ENCODE data around the gene AKAP12. TPM values are rescaled to one million over a fixed set of nuclear protein-coding genes. Genes with fewer than 3 reads are reported as not detected.
"Not testable (repeated sequence)": the region's sequence is repeated elsewhere in the genome, so short reads cannot be mapped to it uniquely, and the experiment has no call there.

The AKAP12 gene
- total RNA-seq, 3 donors from 2014 or later (not counting 1 experiment from before 2014, with no cell fraction given), result 0.07 to 17.6 (median 0.75) TPM

GRCh38 chr6:151351731-151352130 is 112.0 kb downstream of the AKAP12 start:
- Mint-ChIP-seq H3K27ac (no peak overlapping the region), H3K27me3 (ENCODE audit: low read depth in 2 of 2) (no peaks in the 10 kb centered on the region), H3K4me3 (no peak overlapping the region), H3K4me1 (no peaks in the 10 kb centered on the region), H3K36me3 (no peaks in the 10 kb centered on the region), H3K9me3 (no peaks in the 10 kb centered on the region)
- Histone ChIP-seq H3K27me3 (ENCODE audit: control insufficient read depth, insufficient read depth, low read length) (no peaks in the 10 kb centered on the region), H3K4me1 (ENCODE audit: control insufficient read depth, insufficient read depth, low read length) (no peaks in the 10 kb centered on the region), H3K4me3 (ENCODE audit: low read length) (no peak overlapping the region), H3K9me3 (ENCODE audit: control insufficient read depth, insufficient read depth, low read length) (no peaks in the 10 kb centered on the region), H3K36me3 (ENCODE audit: control insufficient read depth, insufficient read depth, low read length) (peaks cover 1% of the 10 kb centered on the region), H3K27ac (ENCODE audit: low read length) (no peak overlapping the region)
- intact Hi-C loops (cut with micrococcal nuclease), result no loop called here
- 95% methylated on average over 7 of the region's 7 CpGs for WGBS (ENCODE audit: insufficient coverage)
- no peak for TF ChIP-seq CTCF (IDR thresholded peaks at IDR 0.05)
- DNase-seq, result no peak
- ATAC-seq, result no peak

GRCh38 chr6:151352410-151353396 is 112.9 kb downstream of the AKAP12 start:
- DNase-seq, result peak in 1 of 2 donors; percentile 40
- Histone ChIP-seq H3K27me3 (ENCODE audit: control insufficient read depth, insufficient read depth, low read length) (no peaks in the 10 kb centered on the region), H3K4me3 (ENCODE audit: low read length) (no peak overlapping the region), H3K4me1 (ENCODE audit: control insufficient read depth, insufficient read depth, low read length) (no peaks in the 10 kb centered on the region), H3K9me3 (ENCODE audit: control insufficient read depth, insufficient read depth, low read length) (no peaks in the 10 kb centered on the region), H3K36me3 (ENCODE audit: control insufficient read depth, insufficient read depth, low read length) (peaks cover 2% of the 10 kb centered on the region), H3K27ac (ENCODE audit: low read length) (no peak overlapping the region)
- Mint-ChIP-seq H3K36me3 (no peaks in the 10 kb centered on the region), H3K9me3 (no peaks in the 10 kb centered on the region), H3K27ac (no peak overlapping the region), H3K4me1 (no peaks in the 10 kb centered on the region), H3K4me3 (no peak overlapping the region), H3K27me3 (ENCODE audit: low read depth in 2 of 2) (no peaks in the 10 kb centered on the region)
- 85% methylated on average over 19 of the region's 19 CpGs for WGBS (ENCODE audit: insufficient coverage)
- no peak for TF ChIP-seq CTCF (IDR thresholded peaks at IDR 0.05)
- ATAC-seq, result no peak
- intact Hi-C loops (cut with micrococcal nuclease), result no loop called here

GRCh38 chr6:151353795-151354194 is 114.0 kb downstream of the AKAP12 start:
- H3K4me3 ChIP-seq (ENCODE audit: low read length), result no peak overlapping the region
- intact Hi-C loops (cut with micrococcal nuclease), result no loop called here
- H3K27me3 ChIP-seq (ENCODE audit: control insufficient read depth, insufficient read depth, low read length), result no peaks in the 10 kb centered on the region
- TF ChIP-seq CTCF (IDR thresholded peaks at IDR 0.05), result no peak
- no peaks in the 10 kb centered on the region for H3K36me3 Mint-ChIP-seq
- no peak overlapping the region for H3K27ac ChIP-seq (ENCODE audit: low read length)
- H3K36me3 ChIP-seq (ENCODE audit: control insufficient read depth, insufficient read depth, low read length), result peaks cover 2% of the 10 kb centered on the region
- H3K4me3 Mint-ChIP-seq, result no peak overlapping the region
- DNase-seq, result no peak
- 95% methylated on average over 9 of the region's 10 CpGs for WGBS (ENCODE audit: insufficient coverage)
- H3K4me1 Mint-ChIP-seq, result peaks cover 0 to 3% of the 10 kb centered on the region in 2 donors
- H3K4me1 ChIP-seq (ENCODE audit: control insufficient read depth, insufficient read depth, low read length), result no peaks in the 10 kb centered on the region
- no peaks in the 10 kb centered on the region for H3K9me3 ChIP-seq (ENCODE audit: control insufficient read depth, insufficient read depth, low read length)
- no peaks in the 10 kb centered on the region for H3K9me3 Mint-ChIP-seq
- no peaks in the 10 kb centered on the region for H3K27me3 Mint-ChIP-seq (ENCODE audit: low read depth in 2 of 2)
- ATAC-seq, result no peak
- no peak overlapping the region for H3K27ac Mint-ChIP-seq

GRCh38 chr6:151356983-151357382 is 117.2 kb downstream of the AKAP12 start:
- H3K27me3 ChIP-seq (ENCODE audit: control insufficient read depth, insufficient read depth, low read length); ATAC-seq; intact Hi-C loops (cut with micrococcal nuclease): not testable (repeated sequence)

More at GRCh38 chr6:151356983-151357382, 117.2 kb downstream of the AKAP12 start:
- H3K36me3 Mint-ChIP-seq; H3K9me3 ChIP-seq (ENCODE audit: control insufficient read depth, insufficient read depth, low read length); H3K4me1 ChIP-seq (ENCODE audit: control insufficient read depth, insufficient read depth, low read length); DNase-seq; H3K27me3 Mint-ChIP-seq (ENCODE audit: low read depth in 2 of 2); H3K27ac Mint-ChIP-seq; H3K4me1 Mint-ChIP-seq; H3K4me3 Mint-ChIP-seq; H3K4me3 ChIP-seq (ENCODE audit: low read length); H3K27ac ChIP-seq (ENCODE audit: low read length); H3K9me3 Mint-ChIP-seq: not testable (repeated sequence)
- WGBS (ENCODE audit: insufficient coverage), result 98% methylated on average over 6 of the region's 6 CpGs
- peaks cover 10% of the 10 kb centered on the region for H3K36me3 ChIP-seq (ENCODE audit: control insufficient read depth, insufficient read depth, low read length)

Data from natural killer cell (primary cell).